Parathyroid adenoma (tissue), 2 donors: Measurements from ENCODE around the gene FXYD2.

Source experiments
- H2AFZ ChIP-seq: fragments of 300-600 bp; sonication (generic); one replicate; pipeline ENCODE4 v1.7.0; 2017; ENCODE audit warnings: antibody characterized with exemption, mild to moderate bottlenecking
- H3K27ac ChIP-seq: fragments of 300-600 bp; sonication (generic); one replicate; pipeline ENCODE4 v1.7.0; 2017
- H3K27me3 ChIP-seq: fragments of 300-600 bp; sonication (generic); one replicate; pipeline ENCODE4 v1.7.0; 2017; ENCODE audit warnings: low read length; ENCODE audit not compliant: control insufficient read depth, insufficient read depth
- H3K36me3 ChIP-seq: fragments of 300-600 bp; sonication (generic); one replicate; pipeline ENCODE4 v1.7.0; 2017; ENCODE audit warnings: low read length; ENCODE audit not compliant: control insufficient read depth, insufficient read depth
- H3K4me1 ChIP-seq: fragments of 300-600 bp; sonication (generic); one replicate; pipeline ENCODE4 v1.7.0; 2017; ENCODE audit warnings: control low read depth
- H3K4me2 ChIP-seq: fragments of 300-600 bp; sonication (generic); one replicate; pipeline ENCODE4 v1.7.0; 2017; ENCODE audit warnings: low read length
- H3K4me3 ChIP-seq: fragments of 300-600 bp; sonication (generic); one replicate; pipeline ENCODE4 v1.7.0; 2017; ENCODE audit warnings: low read depth, low read length
- H3K79me2 ChIP-seq: fragments of 300-600 bp; sonication (generic); one replicate; pipeline ENCODE4 v1.7.0; 2017; ENCODE audit warnings: control low read depth
- H3K9ac ChIP-seq: fragments of 300-600 bp; sonication (generic); one replicate; pipeline ENCODE4 v1.7.0; 2017; ENCODE audit warnings: mild to moderate bottlenecking
- H3K9me3 ChIP-seq: fragments of 300-600 bp; sonication (generic); one replicate; pipeline ENCODE4 v1.7.0; 2017; ENCODE audit warnings: low read length; ENCODE audit not compliant: control insufficient read depth
- TF ChIP-seq, protein P1 (sequence below): fragments of 300-600 bp; sonication (generic); IDR thresholded peaks from one replicate; pipeline ENCODE4 v1.7.0; 2017; ENCODE audit warnings: antibody characterized with exemption, mild to moderate bottlenecking
- donor health status: primary hyperparathyroidism.

The FXYD2 gene

DNA sequence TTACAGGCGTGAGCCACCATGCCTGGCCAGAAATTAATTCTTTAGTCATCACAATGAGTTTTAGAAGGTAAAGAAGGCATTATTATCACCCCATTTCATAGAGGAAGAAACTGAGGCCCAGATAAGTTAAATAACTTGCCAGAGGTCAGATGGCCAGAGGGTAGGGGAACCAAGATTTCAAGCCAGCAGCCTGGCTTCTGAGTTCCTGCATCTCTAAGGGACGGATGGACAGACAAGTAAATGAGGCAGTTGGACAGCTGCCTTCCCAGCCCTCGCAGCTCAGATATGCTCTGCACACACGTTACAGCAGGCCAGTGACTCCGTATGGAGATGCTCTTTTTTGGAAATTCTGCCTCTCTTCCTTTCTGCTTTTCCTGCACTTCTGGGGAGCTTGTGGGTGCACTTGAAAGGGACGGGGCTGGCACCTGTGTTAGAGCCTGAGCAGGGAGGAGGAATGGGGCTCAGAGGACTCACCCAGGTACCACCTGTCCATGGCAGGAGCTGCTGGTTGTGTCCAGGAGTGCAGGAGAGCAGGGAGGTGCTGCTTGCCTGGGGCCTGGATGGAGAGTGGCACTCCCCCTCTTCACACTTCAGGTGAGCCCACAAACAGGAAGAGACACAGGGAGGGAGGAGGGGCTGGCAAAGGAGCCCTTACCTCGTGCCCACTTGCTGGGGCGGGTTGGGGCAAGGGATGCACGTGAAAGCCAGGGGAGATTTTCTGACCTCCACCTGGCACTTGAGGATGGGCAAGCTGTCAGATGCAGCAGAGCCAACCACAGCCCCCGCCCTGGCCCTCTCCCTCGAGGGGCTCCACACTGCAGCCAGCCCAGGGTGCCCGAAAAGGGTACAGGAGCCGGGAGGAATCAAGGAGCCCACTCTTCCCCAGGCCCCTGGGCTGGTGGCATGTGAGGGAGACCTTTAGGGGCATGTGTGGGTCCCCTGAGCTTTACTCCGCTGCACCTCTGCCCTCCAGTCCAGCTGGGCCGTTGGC is 3.3 kb upstream of the FXYD2 start:
- Histone ChIP-seq H3K4me3 (no peak overlapping the region), H3K4me2 (no peak overlapping the region), H3K27ac (no peak overlapping the region), H3K27me3 (no peaks in the 10 kb centered on the region), H3K36me3 (no peaks in the 10 kb centered on the region), H2AFZ (no peak overlapping the region), H3K79me2 (no peaks in the 10 kb centered on the region), H3K9me3 (no peaks in the 10 kb centered on the region), H3K9ac (no peak overlapping the region), H3K4me1 (no peaks in the 10 kb centered on the region)
- TF ChIP-seq, protein P1, sequence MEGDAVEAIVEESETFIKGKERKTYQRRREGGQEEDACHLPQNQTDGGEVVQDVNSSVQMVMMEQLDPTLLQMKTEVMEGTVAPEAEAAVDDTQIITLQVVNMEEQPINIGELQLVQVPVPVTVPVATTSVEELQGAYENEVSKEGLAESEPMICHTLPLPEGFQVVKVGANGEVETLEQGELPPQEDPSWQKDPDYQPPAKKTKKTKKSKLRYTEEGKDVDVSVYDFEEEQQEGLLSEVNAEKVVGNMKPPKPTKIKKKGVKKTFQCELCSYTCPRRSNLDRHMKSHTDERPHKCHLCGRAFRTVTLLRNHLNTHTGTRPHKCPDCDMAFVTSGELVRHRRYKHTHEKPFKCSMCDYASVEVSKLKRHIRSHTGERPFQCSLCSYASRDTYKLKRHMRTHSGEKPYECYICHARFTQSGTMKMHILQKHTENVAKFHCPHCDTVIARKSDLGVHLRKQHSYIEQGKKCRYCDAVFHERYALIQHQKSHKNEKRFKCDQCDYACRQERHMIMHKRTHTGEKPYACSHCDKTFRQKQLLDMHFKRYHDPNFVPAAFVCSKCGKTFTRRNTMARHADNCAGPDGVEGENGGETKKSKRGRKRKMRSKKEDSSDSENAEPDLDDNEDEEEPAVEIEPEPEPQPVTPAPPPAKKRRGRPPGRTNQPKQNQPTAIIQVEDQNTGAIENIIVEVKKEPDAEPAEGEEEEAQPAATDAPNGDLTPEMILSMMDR = no peak

DNA sequence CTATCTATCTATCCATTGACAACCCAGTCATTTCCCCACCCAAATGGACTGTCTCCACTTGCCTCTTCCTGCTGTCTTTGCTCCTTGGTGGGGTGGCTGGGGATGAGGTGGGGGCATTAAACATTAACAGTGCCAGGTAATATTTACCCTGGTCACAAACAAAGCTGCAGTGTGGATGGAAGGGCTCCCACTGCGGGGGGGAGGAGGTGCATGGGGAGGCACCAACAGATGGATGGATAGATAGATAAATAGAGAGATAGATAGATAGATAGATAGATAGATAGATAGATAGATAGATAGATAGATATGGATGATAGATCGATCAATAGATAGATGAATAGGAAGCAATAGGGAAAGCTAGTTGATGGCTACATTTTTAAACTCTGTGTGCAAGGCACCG is 2.3 kb upstream of the FXYD2 start:
- Histone ChIP-seq H2AFZ (no peak overlapping the region), H3K4me1 (no peaks in the 10 kb centered on the region), H3K9me3 (no peaks in the 10 kb centered on the region), H3K36me3 (no peaks in the 10 kb centered on the region), H3K4me2 (no peak overlapping the region), H3K79me2 (no peaks in the 10 kb centered on the region), H3K27ac (no peak overlapping the region), H3K4me3 (no peak overlapping the region), H3K27me3 (no peaks in the 10 kb centered on the region), H3K9ac (no peak overlapping the region)
- TF ChIP-seq, protein P1 = no peak

DNA sequence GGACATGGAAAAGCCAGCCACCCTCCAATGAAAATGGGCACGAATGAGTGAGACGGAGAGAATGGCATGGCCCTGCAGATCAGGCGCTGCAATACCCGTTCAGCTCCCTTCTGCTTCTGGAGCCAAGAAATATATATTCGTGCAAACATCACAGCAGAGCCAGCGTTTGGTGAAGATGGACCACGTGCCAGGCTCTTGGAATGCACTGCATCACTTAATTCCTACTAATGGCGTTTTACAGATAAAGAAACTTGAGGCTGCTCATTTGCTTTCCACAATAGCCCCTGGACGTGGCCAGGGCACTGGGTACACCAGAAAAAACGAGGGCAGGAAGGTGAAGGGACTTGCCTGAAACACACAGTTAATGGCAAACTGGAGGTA is 1.6 kb upstream of the FXYD2 start:
- no peak overlapping the region for H3K27ac ChIP-seq
- no peak overlapping the region for H2AFZ ChIP-seq
- no peaks in the 10 kb centered on the region for H3K36me3 ChIP-seq
- H3K79me2 ChIP-seq = no peaks in the 10 kb centered on the region
- H3K4me3 ChIP-seq = no peak overlapping the region
- H3K9me3 ChIP-seq = no peaks in the 10 kb centered on the region
- TF ChIP-seq, protein P1 = no peak
- H3K9ac ChIP-seq = no peak overlapping the region
- no peaks in the 10 kb centered on the region for H3K4me1 ChIP-seq
- no peak overlapping the region for H3K4me2 ChIP-seq
- H3K27me3 ChIP-seq = no peaks in the 10 kb centered on the region

DNA sequence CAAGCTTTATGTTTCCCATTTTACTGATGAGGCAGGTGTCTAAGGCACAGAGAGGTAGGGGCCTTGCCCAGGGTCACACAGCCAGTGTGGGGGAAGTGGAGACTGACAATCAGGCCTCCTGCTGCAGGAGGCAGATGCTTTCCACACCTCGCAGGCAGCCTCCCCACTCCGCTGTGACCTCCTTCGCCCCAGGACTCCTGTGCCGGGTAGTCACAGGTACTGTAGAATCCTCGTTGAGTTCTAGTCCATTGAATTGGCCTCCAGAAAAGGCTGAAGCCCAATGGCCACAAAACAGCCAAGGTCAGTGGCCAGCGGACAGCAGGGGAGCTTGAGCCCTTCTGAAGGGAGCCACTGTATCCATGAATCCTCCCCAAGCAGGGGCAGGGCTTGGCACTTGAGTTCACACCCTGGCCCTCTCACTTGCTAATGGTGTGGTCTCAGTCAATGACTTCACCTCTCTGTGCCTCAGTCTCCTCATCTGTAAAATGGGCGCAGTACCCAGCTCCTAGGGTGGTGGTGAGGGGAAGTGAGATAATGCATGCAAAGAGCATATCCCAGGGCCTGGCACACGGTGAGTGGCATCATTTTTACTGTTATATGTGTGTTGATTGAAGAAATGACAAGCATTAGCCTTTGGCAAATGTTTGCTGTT is 1.1 kb upstream of the FXYD2 start:
- Histone ChIP-seq H3K4me2 (no peak overlapping the region), H3K9ac (no peak overlapping the region), H3K4me1 (no peaks in the 10 kb centered on the region), H3K9me3 (no peaks in the 10 kb centered on the region), H3K27ac (no peak overlapping the region), H3K27me3 (no peaks in the 10 kb centered on the region), H2AFZ (no peak overlapping the region), H3K36me3 (no peaks in the 10 kb centered on the region), H3K79me2 (no peaks in the 10 kb centered on the region), H3K4me3 (no peak overlapping the region)
- TF ChIP-seq, protein P1 = no peak
